ENCODE results near the gene SPOCD1. TPM values are rescaled to one million over a fixed set of nuclear protein-coding genes. Genes with fewer than 3 reads are reported as not detected.

SPOCD1 gene
- total RNA-seq, 2 experiments from 2014 or later: 0.79 to 0.91 TPM

DNA sequence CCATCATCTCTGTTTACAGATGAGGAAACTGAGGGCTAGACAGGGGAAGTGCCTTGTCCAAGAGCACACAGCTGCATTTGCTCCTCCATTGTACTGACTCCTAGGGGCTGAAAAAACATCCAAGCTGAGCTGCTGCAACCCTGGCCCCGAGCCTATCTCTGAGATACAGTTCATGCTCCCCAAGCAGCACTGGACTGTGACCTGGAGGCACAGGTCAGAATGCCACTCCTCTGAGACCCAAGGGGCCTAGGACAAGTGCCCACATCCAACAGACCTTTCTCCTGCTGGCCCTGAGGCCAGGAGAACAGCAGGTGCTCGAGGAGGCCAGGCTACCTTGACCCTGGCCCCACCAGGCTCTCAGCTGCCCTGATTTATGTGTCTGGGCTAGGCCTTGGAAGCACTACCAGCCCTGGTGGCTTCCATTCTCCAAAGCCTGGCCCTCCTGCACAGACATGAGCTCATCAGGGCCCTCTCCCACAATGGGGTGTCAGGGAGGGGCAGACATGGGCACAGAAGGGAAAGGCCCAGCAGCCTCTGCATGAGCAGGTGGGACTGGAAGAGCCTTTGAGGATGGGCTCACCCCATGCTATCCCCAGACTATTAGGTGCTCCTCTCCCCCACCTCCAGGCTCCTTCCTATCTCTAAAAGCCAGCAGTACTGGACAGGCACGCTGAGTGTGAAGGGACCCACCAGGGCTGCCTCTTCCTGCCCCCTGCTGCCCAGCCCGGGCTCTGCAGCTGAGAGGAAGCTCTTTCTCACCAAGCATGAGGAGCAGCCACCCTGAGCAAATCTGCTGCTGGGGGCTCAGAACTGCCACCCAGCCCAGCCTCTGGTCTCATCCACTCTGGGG is 70.5 kb downstream of the SPOCD1 start:
- POLR2A ChIA-PET: interaction anchor here (0.6 to 1.0 kb wide), 2 partner anchors 8 to 43 kb away, joined by 3 read pairs; no protein-coding TSS in a partner anchor
- peak; percentile 91 for ATAC-seq
- no peak overlapping the region for H3K27ac Mint-ChIP-seq
- CTCF ChIA-PET: interaction anchor here (0.6 to 2.4 kb wide), 25 partner anchors 10 to 623 kb away, joined by 3 to 19 read pairs (median 4); no protein-coding TSS in a partner anchor
- H3K9me3 Mint-ChIP-seq (ENCODE audit: low read depth): no peaks in the 10 kb centered on the region
- no peaks in the 10 kb centered on the region for H3K27me3 Mint-ChIP-seq
- H3K36me3 Mint-ChIP-seq (ENCODE audit: low read depth): no peaks in the 10 kb centered on the region
- DNase-seq: peak; percentile 80
- no peak overlapping the region for H3K4me3 Mint-ChIP-seq
- intact Hi-C loops (cut with DNase I, micrococcal nuclease): loop anchor here (1.0 kb wide), 2 partner anchors 44 to 81 kb away; no protein-coding TSS in a partner anchor
- H3K4me1 Mint-ChIP-seq: peaks cover 5% of the 10 kb centered on the region

DNA sequence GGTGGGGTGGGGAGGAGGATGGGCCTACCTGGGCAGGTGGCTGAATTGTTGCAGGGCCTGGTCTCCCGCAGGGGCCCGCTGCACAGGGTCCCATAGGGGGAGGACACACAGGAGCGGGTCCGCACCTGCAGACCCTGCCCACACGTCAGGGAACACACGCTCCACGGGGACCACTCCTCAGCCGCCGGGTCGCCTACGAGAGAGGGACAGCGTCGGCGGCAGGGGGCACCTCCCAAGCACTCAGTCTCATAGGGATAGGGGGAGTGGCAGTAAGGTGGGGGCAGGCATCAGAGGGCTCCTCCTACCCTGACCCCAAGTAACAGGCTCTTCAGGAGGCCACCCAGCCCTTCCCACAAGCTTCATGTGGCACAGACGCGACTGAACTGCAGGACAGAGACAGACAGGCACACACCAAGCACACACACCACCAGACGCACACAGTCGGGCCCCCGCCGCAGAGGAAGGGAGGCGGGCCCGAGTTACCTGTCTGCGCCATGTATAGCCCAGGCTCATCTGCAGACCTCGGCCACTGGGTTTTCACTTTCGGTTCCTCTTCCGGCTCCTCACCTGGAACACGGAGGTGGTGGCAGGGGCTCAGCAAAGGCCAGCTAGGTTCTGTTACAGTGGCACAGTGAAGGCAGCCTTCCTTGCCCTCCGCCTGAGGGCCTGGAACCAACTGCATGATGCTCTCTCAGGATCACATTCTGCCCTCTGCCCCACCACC is 71.5 kb downstream of the SPOCD1 start:
- Mint-ChIP-seq H3K27ac (no peak overlapping the region), H3K4me3 (no peak overlapping the region), H3K36me3 (ENCODE audit: low read depth) (no peaks in the 10 kb centered on the region), H3K27me3 (no peaks in the 10 kb centered on the region), H3K9me3 (ENCODE audit: low read depth) (no peaks in the 10 kb centered on the region), H3K4me1 (peaks cover 10% of the 10 kb centered on the region)
- intact Hi-C loops (cut with DNase I, micrococcal nuclease): no loop called here
- CTCF ChIA-PET: interaction anchor here (0.6 to 2.4 kb wide), 6 partner anchors 28 to 396 kb away, joined by 3 to 19 read pairs (median 6); no protein-coding TSS in a partner anchor
- DNase-seq (no peak), ATAC-seq (no peak)
- POLR2A ChIA-PET: interaction anchor here (0.6 kb wide), 1 partner anchor 9 kb away, joined by 3 read pairs; no protein-coding TSS in a partner anchor

GRCh38 chr1:31742462-31743212 is 73.2 kb downstream of the SPOCD1 start:
- Mint-ChIP-seq H3K36me3 (ENCODE audit: low read depth) (no peaks in the 10 kb centered on the region), H3K4me1 (peaks cover 14% of the 10 kb centered on the region), H3K9me3 (ENCODE audit: low read depth) (no peaks in the 10 kb centered on the region), H3K27ac (no peak overlapping the region), H3K27me3 (no peaks in the 10 kb centered on the region), H3K4me3 (no peak overlapping the region)
- DNase-seq (no peak), ATAC-seq (no peak)
- CTCF ChIA-PET: interaction anchor here (0.5 kb wide), 1 partner anchor 33 kb away, joined by 3 read pairs; no protein-coding TSS in a partner anchor
- intact Hi-C loops (cut with DNase I, micrococcal nuclease): no loop called here
- POLR2A ChIA-PET: no interaction called here

Small RNA genes within 50 kb of the gene (microRNA-seq; reads per million reads assigned to microRNA genes)
- not detected for gene MIR4254 (ENCODE audit: borderline replicate concordance)

Other genes with a start within 250 kb of the SPOCD1 start
- not detected for gene TINAGL1, start 239.5 kb downstream of the SPOCD1 start, total RNA-seq
- not detected for gene HCRTR1, start 198.3 kb downstream of the SPOCD1 start, total RNA-seq
- 10 to 100 TPM; 48.8 to 59.3 TPM for gene PEF1, start 171.1 kb downstream of the SPOCD1 start, total RNA-seq
- under 1 TPM in 1 of 2 experiments, not detected in 1; 0.09 TPM for gene COL16A1, start 112.0 kb downstream of the SPOCD1 start, total RNA-seq
- gene ADGRB2, start 51.7 kb downstream of the SPOCD1 start, total RNA-seq: 1 to 10 TPM; 1.2 TPM
- 100 to 1,000 TPM; 279 to 314 TPM for gene PTP4A2, start 122.3 kb upstream of the SPOCD1 start, total RNA-seq
- gene KHDRBS1, start 197.8 kb upstream of the SPOCD1 start, total RNA-seq: 100 to 1,000 TPM; 198 to 206 TPM